Activated CD8-positive, alpha-beta memory T cell treated with anti-CD3 and anti-CD28 coated beads, Interleukin-2, amount 50 U/mL, for 1 hour (primary cell): ENCODE measurements around the gene RAB3B.

Source experiments
- DNase-seq: peaks from one replicate; pipeline ENCODE4 v3.0.0-alpha.2; 2020; ENCODE audit errors: extremely low read depth

RAB3B gene

DNA sequence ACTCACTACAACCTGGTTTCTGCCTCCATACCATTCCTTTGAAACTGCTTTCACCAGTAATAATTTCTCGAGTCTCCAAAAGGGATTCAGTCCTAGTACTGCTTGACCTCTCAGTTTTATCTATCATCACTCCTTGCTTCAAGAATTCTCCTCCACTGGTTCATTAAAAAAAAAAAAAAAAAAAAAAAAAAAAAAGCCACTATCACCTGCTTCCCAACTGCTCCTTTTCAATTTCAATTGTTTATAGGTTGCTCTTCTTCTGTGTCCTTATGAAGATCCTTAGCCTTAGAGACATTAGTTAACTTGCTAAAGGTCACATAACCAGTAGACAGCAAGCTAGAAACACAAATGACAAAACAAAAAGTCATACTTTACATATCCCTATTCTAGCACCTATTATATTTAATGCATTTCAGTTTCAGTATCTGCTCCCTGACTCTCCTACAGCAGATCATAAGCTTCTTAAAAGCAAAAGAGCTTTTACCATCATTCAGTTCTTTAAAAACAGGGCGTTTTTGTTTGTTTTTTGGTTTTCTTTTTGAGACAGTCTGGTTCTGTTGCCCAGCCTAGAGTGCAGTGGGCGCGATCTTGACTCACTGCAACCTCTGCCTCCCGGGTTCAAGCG, 119.0 kb downstream of the RAB3B start:
- DNase-seq: no peak

DNA sequence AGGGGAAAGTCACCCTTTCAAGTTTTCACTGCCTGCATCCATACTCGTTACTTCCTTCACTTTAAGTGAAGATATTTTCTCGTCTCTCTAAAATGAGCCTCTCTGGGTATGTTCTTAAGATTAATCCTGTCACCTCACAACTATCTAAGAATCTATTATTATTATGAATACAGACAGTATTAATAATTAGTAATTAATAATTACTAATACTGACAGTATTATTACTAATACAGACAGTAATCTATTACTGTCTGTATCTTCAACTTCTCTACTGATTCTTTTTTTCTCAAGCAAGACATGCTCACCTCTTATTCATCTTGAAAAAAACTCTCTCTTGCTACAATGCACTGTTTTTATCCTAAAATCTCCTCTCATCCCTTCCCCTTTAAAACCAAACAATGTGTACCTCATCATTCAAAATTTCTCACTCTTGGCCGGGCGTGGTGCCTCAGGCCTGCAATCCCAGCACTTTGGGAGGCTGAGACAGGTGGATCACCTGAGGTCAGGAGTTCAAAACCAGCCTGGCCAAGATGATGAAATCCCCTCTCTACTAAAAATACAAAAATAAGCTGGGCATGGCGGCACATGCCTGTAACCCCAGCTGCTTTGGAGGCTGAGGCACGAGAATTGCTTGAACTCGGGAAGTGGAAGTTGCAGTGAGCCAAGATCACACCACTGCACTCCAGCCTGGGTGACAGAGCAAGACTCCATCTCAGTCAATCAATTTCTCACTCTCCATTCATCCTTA, 119.7 kb downstream of the RAB3B start:
- DNase-seq: no peak

DNA sequence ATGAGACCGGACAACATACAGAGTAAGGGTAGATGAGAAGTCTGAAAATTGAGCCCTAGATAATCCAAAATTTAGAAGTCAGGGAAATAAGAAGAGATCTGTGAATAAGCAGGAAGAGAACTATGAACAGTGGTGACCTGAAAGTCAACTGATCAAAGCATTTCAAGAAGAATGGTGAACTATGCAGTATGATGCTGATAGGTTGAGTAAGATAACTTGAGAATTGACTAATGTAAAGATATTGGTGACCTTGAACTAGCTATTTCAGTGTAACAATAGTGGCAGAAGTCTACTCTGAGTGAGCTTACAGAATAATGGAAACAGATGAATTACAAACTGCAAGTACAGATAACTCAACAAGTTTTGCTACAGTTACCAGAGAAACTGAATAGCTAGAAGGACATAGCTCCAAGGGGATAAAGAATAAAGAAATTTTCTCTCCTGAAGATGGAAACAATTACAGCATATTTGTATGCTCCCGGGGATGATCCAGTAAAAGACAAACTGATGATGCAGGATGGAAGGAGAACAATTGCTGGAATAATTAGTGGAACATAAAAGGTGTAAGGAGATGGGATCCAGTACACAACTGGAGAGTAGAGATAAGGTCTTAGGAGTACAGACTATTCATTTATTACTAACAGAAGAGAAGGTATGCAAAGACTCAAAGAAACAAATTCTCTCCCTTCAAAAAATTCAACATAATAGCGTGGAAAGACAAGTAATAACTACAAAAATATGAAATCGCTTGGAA, 122.8 kb downstream of the RAB3B start:
- no peak for DNase-seq

DNA sequence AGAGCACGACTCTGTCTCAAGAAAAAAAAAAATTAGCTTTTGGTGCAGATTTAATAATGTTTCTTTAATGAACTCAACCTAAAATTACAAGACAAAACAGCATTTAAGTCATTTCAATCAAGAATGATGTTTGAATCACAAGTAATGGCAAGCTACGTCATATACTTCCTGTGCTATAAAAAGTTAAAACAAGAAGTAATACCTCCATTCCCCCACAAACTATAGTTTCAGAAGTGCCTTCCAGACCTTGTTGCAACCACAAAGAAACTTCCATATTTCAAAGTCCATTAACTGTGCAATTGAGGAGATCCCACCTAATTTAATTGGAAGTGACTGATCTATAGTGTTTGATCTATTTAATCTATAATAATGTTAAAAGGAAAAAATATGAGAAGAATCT, 127.1 kb downstream of the RAB3B start:
- DNase-seq: no peak

DNA sequence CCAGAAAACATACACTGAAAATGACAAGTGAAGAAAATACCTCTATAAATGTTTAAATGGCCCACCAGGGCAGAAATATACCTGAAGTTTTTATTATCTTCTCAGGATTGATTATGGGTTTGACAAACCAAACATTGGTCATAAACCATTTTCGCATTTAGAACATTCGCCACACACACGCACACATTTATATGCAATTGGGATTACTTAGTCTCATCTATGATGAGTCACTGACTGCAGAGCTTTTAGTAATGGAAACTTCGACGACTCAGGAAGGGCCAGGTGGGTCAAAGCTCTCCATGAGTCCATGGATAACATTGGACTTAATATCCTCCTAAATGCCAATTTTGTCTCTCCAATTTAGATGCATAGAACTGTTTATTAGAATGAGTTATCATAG, 128.8 kb downstream of the RAB3B start:
- DNase-seq: no peak

DNA sequence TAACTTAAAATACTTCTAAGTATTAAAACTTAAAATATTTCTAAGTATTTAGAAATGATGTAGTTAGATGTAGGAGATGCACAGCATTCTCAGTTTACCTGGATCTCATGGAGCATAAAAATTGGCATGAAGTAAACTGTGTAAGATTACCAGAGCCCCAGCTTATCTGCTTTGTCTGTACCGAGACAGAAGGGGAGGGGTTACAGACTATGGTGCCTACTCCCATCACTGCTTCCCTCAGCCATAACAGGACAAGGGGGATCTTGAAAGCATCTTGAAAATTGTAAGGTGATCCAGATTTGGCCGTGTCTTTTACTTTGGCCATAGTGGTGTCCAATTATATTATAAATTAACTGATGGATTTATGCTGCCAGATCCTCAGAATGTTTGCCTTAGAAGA, 130.8 kb downstream of the RAB3B start:
- DNase-seq: no peak

DNA sequence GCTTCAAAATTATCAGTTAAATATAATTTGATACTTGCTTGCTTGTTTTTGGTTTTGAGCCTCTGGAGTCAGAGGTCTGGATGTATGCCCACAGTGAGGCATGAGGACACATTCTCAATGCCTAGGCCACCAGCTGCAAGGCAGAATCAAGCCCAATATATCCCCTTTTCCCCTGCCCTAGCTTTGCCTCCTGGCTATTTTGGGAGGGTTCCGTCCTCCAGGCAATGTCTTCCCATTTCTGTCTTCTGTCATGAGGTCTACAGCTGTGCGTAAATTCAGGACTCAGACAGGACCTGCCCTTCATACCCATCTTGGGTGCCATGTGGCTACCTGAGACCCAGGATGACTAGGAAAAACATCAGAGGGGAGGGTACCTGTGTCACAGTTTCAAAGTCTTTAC, 131.2 kb downstream of the RAB3B start:
- no peak for DNase-seq

DNA sequence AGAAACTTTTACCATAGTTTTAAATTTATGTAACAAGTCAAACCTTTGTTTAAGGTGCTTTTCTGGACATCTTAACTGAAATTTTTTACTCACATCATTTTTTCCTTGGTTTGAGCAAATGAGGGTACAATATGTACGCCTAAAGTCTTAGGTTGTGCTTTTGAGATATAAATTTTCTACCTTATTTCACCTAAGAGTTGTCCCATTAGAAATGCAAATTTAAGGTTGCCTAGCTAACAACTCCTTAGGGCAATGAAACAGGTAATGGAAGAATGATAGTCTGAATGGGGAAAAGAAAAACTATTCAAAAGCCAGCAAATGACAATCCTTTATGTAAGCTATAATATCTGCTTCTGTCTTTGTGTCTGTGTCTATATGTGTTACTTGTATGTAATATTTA, 131.6 kb downstream of the RAB3B start:
- no peak for DNase-seq
